ENCODE measurements around the gene RPF1.

The RPF1 gene

GRCh38 chr1:84502927-84503326 lies 23.9 kb downstream of the RPF1 start:
- peaks cover 4 to 50% of the 10 kb centered on the region in 2 donors for H3K36me3 ChIP-seq (replicated peaks in 1 of 2; ENCODE audit: control insufficient read depth in 2 of 2, insufficient read depth in 2 of 2, low read length in 2 of 2)
- H3K79me1 ChIP-seq (ENCODE audit: low read depth, low read length): no peaks in the 10 kb centered on the region
- no peak for DNase-seq (ENCODE audit: low spot score)
- WGBS, 2 donors (ENCODE audit: extremely low coverage in 2 of 2, insufficient read length in 2 of 2, insufficient replicate concordance in 1 of 2): no CpG with 5 or more reads among the region's 5 CpGs
- H4K91ac ChIP-seq (ENCODE audit: low read depth, low read length, poor library complexity): no peak overlapping the region
- H3K23ac ChIP-seq (ENCODE audit: low read depth, low read length, poor library complexity): no peak overlapping the region
- H2AK5ac ChIP-seq (ENCODE audit: low read depth, low read length): no peak overlapping the region
- H4K8ac ChIP-seq (ENCODE audit: low read depth, low read length): no peak overlapping the region
- H2AFZ ChIP-seq (ENCODE audit: low read length): no peak overlapping the region
- no peak overlapping the region for H2BK15ac ChIP-seq (ENCODE audit: low read length)
- H2BK120ac ChIP-seq (ENCODE audit: low read depth, low read length): no peak overlapping the region
- no peaks in the 10 kb centered on the region for H3K9me3 ChIP-seq (replicated peaks in 1 of 2; ENCODE audit: control insufficient read depth in 2 of 2, insufficient read depth in 1 of 2, low read depth in 1 of 2, low read length in 2 of 2)
- no peak overlapping the region for H2BK5ac ChIP-seq (ENCODE audit: low read length)
- H3K27ac ChIP-seq (replicated peaks; ENCODE audit: low read length): no peak overlapping the region
- no peak overlapping the region for H3K4me2 ChIP-seq (ENCODE audit: insufficient read depth, low read length, poor library complexity, severe bottlenecking)
- H3K4me3 ChIP-seq (ENCODE audit: low read length in 2 of 2): no peak overlapping the region
- H3K4me1 ChIP-seq (ENCODE audit: control insufficient read depth in 2 of 2, insufficient read depth in 1 of 2, low read depth in 1 of 2, low read length in 2 of 2): peaks cover 0 to 9% of the 10 kb centered on the region in 2 donors
- H3K27me3 ChIP-seq (ENCODE audit: control insufficient read depth in 3 of 3, insufficient read depth in 3 of 3, low read depth in 1 of 3, low read length in 3 of 3): no peaks in the 10 kb centered on the region
- no peak overlapping the region for H2BK12ac ChIP-seq (ENCODE audit: low read length)
- H3K4ac ChIP-seq (ENCODE audit: low read length): no peak overlapping the region
- no peak overlapping the region for H3K18ac ChIP-seq (ENCODE audit: low read length)
- H3K9ac ChIP-seq (ENCODE audit: low read depth, low read length, poor library complexity): no peak overlapping the region
- no peak overlapping the region for H3K14ac ChIP-seq (ENCODE audit: low read length)

- Histone ChIP-seq H2AK5ac (ENCODE audit: low read depth, low read length) (no peak overlapping the region), H3K4me3 (ENCODE audit: low read length in 2 of 2) (peak overlapping the region; percentile 90 to 92), H4K91ac (ENCODE audit: low read depth, low read length, poor library complexity) (no peak overlapping the region), H3K4me1 (ENCODE audit: control insufficient read depth in 2 of 2, insufficient read depth in 1 of 2, low read depth in 1 of 2, low read length in 2 of 2) (peaks cover 0 to 9% of the 10 kb centered on the region in 2 donors), H4K8ac (ENCODE audit: low read depth, low read length) (no peak overlapping the region), H2BK120ac (ENCODE audit: low read depth, low read length) (no peak overlapping the region), H2BK12ac (ENCODE audit: low read length) (no peak overlapping the region), H3K27me3 (ENCODE audit: control insufficient read depth in 3 of 3, insufficient read depth in 3 of 3, low read depth in 1 of 3, low read length in 3 of 3) (no peaks in the 10 kb centered on the region), H3K23ac (ENCODE audit: low read depth, low read length, poor library complexity) (no peak overlapping the region), H3K36me3 (replicated peaks in 1 of 2; ENCODE audit: control insufficient read depth in 2 of 2, insufficient read depth in 2 of 2, low read length in 2 of 2) (peaks cover 2 to 31% of the 10 kb centered on the region in 2 donors), H3K18ac (ENCODE audit: low read length) (no peak overlapping the region), H3K79me1 (ENCODE audit: low read depth, low read length) (no peaks in the 10 kb centered on the region), H2BK5ac (ENCODE audit: low read length) (no peak overlapping the region), H2AFZ (ENCODE audit: low read length) (peak overlapping the region; percentile 98), H3K27ac (replicated peaks; ENCODE audit: low read length) (no peak overlapping the region), H2BK15ac (ENCODE audit: low read length) (no peak overlapping the region), H3K4me2 (ENCODE audit: insufficient read depth, low read length, poor library complexity, severe bottlenecking) (peak overlapping the region; percentile 75), H3K9ac (ENCODE audit: low read depth, low read length, poor library complexity) (no peak overlapping the region), H3K14ac (ENCODE audit: low read length) (no peak overlapping the region), H3K4ac (ENCODE audit: low read length) (no peak overlapping the region), H3K9me3 (replicated peaks in 1 of 2; ENCODE audit: control insufficient read depth in 2 of 2, insufficient read depth in 1 of 2, low read depth in 1 of 2, low read length in 2 of 2) (peaks cover 0 to 10% of the 10 kb centered on the region in 2 donors)
- no peak for DNase-seq (ENCODE audit: low spot score)
- no CpG with 5 or more reads among the region's 17 CpGs for WGBS, 2 donors (ENCODE audit: extremely low coverage in 2 of 2, insufficient read length in 2 of 2, insufficient replicate concordance in 1 of 2)
These were observed 25.8 kb downstream of the RPF1 start for GRCh38 chr1:84504580-84505492.

- Histone ChIP-seq H3K9ac (ENCODE audit: low read depth, low read length, poor library complexity) (peak overlapping the region; percentile 97), H3K14ac (ENCODE audit: low read length) (peak overlapping the region; percentile 82), H3K9me3 (replicated peaks in 1 of 2; ENCODE audit: control insufficient read depth in 2 of 2, insufficient read depth in 1 of 2, low read depth in 1 of 2, low read length in 2 of 2) (peaks cover 0 to 10% of the 10 kb centered on the region in 2 donors), H2AFZ (ENCODE audit: low read length) (peak overlapping the region; percentile 98), H3K79me1 (ENCODE audit: low read depth, low read length) (no peaks in the 10 kb centered on the region), H3K27ac (replicated peaks; ENCODE audit: low read length) (peak overlapping the region; percentile 99), H3K18ac (ENCODE audit: low read length) (peak overlapping the region; percentile 99), H2BK15ac (ENCODE audit: low read length) (no peak overlapping the region), H2BK5ac (ENCODE audit: low read length) (peak overlapping the region; percentile 84), H4K8ac (ENCODE audit: low read depth, low read length) (no peak overlapping the region), H3K27me3 (ENCODE audit: control insufficient read depth in 3 of 3, insufficient read depth in 3 of 3, low read depth in 1 of 3, low read length in 3 of 3) (no peaks in the 10 kb centered on the region), H3K4me3 (ENCODE audit: low read length in 2 of 2) (peak overlapping the region; percentile 90 to 92), H3K23ac (ENCODE audit: low read depth, low read length, poor library complexity) (peak overlapping the region; percentile 46), H4K91ac (ENCODE audit: low read depth, low read length, poor library complexity) (no peak overlapping the region), H3K4ac (ENCODE audit: low read length) (no peak overlapping the region), H3K4me2 (ENCODE audit: insufficient read depth, low read length, poor library complexity, severe bottlenecking) (peak overlapping the region; percentile 75), H3K4me1 (ENCODE audit: control insufficient read depth in 2 of 2, insufficient read depth in 1 of 2, low read depth in 1 of 2, low read length in 2 of 2) (peaks cover 0 to 9% of the 10 kb centered on the region in 2 donors), H2BK12ac (ENCODE audit: low read length) (no peak overlapping the region), H3K36me3 (replicated peaks in 1 of 2; ENCODE audit: control insufficient read depth in 2 of 2, insufficient read depth in 2 of 2, low read length in 2 of 2) (peaks cover 0 to 23% of the 10 kb centered on the region in 2 donors), H2BK120ac (ENCODE audit: low read depth, low read length) (no peak overlapping the region), H2AK5ac (ENCODE audit: low read depth, low read length) (peak overlapping the region; percentile 26)
- no CpG with 5 or more reads among the region's 47 CpGs for WGBS, 2 donors (ENCODE audit: extremely low coverage in 2 of 2, insufficient read length in 2 of 2, insufficient replicate concordance in 1 of 2)
- DNase-seq (ENCODE audit: low spot score): no peak
These were observed 26.5 kb downstream of the RPF1 start for GRCh38 chr1:84505493-84506001.

Measured in neuronal stem cell (in vitro differentiated cells).